GM21528 (cell line): ENCODE measurements around the gene C2orf72.
A peak's percentile ranks its signal among the peaks of the same experiment; 100 is the strongest.

ENCODE experiments used
- ATAC-seq: cut with Tn5 transposase; IDR thresholded peaks from one replicate; pipeline ENCODE4 v1.9.1; 2021; ENCODE audit warnings: mild to moderate bottlenecking, moderate library complexity; ENCODE audit not compliant: unreplicated experiment, low FRiP score

The C2orf72 gene

DNA sequence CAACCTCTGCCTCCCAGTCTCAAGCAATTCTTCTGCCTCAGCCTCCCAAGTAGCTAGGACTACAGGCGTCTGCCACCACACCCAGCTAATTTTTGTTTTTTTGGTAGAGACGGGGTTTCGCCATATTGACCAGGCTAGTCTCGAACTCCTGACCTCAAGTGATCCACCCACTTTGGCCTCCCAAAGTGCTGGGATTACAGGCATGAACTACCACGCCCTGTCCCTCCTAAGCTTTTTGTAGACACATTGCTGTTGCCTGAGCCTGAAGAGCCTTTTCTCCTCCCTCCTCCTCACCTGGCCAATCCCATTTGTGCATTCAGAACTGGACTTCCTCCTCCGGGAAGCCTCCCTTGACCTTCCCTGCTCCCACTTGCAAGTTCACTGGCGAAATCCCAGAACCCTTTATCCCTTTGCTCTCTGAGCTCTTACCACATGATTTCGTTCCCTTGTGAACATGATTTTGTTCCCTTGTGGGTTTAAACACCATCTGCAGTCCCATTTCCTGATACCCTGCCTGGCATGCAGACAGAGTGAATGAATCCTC is 2.6 kb downstream of the C2orf72 start:
- no peak for ATAC-seq

DNA sequence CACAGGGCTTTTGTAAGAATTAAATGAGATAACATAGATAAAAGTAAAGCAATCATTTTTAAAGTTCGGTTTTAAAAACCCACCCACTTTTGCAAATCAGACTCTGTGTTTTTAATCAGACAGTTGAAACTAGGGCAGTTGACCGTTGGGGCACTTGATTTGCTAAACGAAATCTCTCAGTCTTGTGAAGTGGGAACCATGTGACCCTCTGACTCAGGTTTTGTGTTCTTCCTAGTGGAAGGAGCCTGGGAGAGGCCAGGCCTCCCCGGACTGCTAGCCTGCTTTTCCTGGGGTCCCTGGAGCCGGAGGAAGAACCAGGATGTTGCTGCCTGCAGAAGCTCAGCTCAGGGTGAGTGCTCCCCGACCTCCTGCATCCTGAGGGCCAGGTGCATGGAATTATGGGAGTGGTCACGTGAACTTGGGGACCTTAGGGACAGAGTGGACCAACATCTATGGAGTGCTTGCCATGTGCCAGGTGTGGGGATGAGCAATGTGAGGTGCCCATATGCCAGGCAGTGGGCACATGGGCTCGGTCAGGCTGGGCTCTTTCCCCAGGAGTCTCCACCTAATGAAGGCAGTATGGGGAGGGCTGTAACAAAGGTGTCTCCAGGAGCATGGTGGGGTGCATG is 3.9 kb downstream of the C2orf72 start:
- ATAC-seq = no peak

DNA sequence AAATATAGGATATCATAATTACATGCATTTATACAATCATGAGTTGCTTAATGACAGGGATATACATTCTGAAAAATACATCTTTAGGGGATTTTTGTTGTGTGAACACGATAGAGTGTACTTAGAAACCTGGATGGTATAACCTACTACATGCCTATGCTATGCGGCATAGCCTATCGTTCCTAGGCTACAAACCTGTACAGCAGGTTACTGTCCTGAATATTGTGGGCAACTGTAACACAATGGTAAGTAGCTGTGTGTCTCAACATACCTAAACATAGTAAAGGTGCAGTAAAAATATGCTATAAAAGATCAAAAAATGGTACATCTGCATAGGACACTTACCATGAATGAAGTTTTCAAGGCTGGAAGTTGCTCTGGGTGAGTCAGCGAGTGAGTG is 6.5 kb downstream of the C2orf72 start:
- no peak for ATAC-seq

DNA sequence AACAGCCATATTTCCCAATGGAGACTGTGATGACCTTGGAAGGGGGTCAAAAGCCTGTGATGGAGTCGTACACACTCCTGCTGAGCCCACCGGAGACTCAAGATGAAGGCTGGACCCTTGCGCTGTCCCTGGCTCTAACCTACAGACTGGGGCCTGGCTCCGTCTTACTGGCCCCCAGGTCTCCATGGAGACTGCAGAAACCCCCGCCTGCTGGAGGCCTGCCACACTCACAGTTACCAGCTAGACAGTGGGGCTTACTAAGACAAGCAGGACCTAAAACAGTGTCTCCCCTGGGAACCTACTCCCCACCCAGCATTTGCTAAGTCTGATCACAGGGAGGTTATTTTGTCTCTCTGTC is 9.6 kb downstream of the C2orf72 start:
- no peak for ATAC-seq

DNA sequence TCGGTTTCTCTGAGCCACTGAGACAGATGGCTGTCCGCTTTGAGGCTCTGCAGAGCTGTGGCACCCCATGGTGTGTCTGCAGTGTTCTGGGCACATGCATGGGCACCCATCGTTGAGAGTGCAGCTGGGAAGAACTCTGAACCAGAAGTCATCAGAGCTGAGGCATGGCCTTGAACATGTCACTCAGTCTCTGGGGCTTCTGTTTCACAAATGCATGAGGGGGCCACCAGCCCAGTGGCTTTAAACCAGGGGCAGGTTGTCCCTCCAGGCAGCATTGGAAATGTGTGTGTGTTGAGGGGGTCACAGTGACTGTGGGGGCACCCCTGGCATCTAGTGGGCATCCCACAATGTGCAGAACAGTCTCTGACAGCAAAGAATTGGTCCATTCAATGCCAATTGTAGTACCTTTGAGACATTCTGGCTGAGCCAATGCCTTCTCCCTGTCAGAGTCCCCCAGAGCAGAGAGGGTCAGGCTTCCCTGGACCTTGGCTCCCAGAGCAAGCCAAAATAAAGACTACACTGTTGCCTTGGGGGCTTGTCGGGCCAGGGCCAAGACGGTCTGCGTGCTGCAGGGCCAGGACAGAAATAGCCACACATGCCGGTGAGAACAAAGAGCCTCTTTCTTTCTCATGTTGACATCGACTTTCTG is 10.1 kb downstream of the C2orf72 start:
- ATAC-seq = no peak

DNA sequence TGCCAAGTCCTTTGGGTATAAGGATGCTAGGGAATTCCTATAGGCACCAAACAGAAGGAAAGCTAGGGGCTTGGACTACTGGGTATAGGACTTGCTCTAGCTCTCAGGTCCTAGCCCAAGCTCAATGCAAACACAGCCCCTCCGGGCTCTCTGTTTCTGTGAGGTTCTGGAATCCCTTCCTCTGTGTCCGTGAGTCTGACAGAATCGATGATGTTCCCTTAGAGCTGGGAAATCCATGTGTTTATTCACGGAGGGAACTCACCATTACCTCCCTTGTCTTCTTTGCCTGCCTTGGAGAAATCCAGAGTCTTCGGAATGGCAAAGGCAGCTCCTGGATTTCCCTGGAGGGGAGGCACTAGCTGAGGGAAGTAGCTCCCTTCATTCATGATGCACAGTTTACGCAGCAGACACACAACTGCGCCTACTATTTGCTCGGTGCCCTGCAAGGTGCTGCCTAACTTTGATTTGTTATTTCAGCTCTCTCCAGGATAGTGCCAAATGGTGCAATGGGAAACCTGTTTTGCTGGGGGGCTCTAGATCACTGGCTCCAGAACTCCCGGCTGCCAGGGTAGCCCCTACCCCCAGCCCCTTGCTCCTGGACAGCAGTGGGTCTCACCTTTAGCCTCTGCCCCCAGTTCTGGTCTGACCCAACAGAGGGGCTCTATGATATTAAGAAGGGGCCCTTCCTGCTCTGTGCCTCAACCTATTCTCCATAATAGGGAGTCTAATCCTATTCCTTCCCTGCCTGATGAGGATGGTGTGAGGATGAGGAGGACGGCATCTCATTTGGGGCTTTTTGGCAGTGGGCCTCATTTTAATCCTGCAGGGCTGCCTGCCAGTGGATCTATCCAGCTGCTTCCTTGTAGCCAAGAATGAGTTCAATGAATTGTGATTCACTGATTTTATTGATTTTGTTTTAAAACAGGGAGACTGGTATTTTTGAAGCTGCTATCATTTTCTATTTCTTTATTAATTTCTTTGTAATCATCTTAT is 10.9 kb downstream of the C2orf72 start:
- ATAC-seq = no peak

DNA sequence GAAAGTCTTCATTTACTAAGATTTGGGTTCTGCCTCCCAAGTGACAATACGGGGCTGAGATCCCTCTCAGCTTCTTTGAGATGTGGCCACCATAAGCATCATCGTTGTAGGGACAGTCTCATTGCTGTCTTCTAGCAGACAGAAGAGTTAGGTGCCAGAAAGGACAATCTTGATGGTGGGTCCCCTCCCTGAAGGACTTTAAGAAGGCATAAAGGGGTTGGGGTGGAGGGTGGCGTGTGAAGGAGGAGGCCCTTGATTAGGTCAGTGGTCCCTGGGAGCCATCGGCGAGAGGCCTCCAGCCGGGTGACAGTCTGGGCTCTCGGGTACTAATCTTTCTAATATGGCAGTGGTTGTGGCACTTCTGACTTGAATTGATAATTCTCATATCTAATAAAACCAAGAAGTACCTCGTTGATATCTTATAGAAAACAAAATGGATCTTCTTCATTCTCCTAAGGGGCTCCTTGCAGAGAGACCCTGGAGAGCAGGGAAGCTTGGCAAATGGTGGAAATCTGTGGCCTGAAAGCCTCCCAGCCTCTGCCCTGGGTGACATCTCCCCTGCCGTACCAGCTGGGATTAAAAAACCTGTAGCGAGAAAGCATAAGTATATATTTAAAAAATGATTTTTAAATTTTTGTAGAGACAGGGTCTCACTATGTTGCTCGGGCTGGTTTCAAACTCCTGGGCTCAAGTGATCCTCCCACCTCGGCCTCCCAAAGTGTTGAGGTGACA is 12.1 kb downstream of the C2orf72 start:
- ATAC-seq = no peak

DNA sequence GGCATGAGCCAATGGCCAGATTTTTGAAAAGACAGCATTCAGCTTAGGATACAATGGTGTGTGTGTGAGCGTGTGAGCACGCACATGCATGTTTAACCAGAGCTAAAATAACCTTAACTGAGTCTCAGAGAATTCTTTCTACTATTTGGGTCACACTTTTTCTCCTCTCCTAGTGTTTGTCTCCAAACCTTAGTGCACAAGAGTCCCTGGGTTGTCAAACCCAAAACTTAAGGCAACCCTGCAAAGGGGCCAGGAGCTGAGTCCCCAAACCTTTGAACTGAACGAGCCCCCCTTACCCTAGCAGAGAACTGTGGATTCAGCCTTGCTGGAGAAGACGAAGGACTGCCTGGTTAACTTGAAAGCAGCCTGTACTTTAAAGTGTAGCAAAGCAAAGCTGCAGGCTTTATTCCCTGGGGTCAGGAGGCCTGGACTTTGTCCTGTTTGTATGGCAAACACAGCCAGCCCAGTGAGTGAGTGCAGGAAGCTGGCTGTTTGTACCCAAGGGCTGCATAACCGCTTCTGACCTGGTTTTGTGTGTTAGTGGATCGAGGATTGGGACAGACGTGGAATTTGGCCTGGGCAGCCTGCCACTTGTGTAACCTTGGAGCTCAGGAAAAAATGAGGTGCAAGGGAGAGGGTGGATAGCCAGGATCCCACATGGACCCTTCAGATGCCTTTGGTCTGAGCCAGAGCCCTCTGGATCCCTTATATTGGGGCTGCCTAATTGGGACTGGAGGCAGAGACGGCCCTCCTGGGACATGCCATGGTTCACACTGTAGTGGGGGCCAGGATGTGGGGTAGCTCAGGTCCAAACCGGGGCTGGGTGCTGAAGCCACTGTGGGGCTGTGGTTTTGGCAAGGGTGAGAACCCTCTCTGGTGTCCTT is 12.9 kb downstream of the C2orf72 start:
- no peak for ATAC-seq

DNA sequence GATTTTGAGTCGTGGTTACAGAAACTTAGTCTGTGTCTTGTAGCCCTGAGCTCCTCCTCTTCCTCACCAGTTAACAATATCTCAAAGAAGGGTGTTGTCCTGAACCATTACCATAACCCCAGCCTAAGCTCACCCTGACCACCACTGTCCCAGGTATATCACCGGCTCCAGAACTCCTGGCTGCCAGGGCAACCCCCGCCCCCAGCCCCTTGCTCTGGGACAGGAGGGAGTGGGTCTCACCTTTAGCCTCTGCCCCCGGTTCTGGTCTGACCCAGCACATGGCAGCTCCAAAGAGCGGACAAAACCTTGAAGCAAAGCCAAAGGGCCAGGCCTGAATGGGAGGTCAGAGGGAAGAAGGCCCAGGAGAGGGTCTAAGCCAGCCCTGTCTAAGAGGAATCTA is 13.8 kb downstream of the C2orf72 start:
- ATAC-seq = no peak

DNA sequence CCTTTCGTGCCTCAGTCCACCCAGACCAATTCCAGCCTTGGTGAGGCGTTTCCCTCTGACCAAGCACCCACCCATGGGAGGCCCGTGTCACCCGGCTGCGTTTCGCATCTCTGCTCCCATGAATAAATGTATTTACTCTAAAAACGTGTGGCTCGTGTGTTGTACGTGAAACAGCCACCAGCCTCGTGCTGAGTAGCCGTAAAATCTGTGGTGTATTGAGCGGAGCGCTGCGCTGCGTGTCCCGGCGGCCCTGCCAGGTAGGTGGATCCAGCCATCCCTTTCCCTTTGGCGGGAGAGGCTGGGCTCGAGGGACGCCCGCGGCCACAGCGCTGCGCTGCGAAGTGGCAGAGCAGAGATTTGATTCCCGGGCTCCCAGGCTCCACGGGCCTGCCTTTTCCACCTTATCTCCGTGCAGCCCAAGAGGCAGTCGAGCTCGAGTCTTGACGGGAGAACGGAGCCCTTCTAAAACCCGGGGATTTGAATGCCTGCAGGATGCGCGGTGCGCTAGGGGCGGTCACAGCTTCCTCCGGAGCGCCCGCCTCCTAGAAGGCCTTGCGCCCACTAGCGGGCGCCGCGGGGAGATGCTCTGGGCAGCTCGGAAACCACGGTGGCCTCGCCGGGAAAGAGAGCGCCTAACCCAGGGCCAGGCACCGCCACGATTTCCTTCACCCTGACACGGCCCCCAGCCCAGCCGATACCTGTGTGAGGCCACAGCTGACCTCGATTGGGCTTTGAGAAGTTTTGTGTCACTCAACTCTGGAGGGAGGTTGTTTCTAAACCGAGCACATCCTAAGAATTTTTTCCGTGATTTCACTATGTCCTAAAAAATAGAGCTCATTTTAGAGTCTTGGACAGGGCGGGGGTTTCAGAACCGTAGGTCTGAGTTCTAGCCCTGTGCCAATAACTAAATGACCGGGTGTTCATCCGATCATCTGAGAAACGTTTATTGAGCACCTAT is 15.4 kb downstream of the C2orf72 start:
- peak; percentile 56 for ATAC-seq

DNA sequence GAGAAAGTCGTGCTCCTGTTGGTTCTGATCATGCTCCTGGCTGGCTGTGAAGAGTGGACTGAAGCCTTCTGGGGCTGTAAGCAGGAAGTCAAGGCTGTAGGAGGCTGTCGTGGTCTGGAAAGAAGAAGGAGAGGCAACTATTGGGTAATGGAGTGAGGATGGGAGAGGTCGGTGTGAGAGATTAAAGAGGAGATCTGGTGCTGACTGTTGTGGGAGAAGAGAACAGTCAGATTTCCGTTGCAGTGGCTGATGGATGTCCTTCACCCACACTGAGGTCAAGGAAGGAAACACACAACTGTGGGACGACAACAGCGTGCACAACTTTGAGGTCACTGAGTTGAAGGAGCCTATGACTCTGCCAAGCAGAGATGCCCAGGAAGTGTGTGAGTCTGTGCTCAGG is 16.5 kb downstream of the C2orf72 start:
- ATAC-seq = no peak

DNA sequence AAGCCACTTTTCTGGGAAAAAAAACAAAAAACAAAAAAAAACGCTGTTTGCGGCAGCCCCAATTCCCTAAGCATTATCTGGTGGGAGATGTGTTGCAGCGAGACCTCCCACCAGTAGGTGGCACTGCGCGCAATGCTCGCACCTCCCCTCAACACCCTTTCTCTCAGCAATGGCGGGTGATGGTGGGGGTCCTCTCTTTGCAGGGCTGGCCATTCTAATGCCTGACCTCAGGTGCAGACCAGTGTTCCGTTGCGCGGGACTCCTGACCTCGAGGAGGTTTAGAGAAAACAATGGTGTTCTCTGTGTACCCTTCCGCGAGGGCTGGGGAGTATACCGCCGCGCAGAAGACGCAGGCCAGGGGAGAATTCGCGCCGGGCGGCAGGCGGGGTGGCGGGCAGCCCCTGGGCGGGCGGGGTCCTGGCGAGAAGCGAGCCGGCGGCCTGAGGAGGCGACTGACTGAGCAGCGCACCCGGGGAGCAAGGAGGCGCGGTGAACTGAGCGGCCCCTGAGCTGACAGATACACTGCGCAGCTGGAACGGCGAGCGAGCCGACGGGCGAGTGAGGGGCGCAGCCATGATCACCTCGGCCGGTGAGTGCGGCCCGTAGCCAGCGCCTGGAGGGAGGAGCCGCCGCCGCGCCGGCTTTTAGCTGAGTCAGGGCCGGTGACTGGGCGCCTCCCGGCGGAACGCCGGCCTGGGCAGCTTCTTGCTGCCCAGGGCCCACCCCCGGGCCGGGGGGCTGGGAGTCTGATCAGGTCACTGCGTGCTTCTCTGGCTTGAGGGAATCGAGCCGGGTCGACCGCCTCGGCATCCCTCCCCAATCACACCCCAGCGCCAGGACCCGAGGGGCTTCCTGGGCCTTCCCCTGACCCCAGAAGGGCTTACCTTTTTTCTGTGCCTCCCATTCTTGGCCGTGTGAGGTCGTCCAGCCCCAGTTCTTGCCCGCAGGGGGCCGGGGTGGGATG is 19.4 kb downstream of the C2orf72 start, which contains the start of gene PSMD1:
PSMD1 (plus strand) TSS at position 415 of the 964 bp plus-strand sequence; CDS start at position 574, 159 bp downstream.
- ATAC-seq = peak; percentile 74

DNA sequence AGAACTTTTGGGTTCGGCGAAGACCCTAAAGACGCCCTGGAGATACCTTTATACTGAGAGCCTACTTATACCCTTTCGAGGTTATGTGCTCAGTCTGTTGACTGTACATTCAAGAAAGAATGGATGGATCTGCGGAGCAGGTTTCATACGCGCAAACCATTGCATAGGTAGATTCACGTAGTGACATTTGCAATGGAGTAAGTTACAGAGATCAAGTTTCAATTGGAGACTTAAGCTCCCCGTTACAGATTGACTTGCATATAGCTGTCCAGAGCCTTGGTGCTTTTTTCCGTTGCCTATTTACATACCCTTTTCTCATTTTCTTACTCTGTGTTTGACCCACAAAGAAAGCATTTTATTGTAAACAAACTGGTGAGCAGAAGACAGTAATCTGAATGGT is 20.3 kb downstream of the C2orf72 start:
- no peak for ATAC-seq

DNA sequence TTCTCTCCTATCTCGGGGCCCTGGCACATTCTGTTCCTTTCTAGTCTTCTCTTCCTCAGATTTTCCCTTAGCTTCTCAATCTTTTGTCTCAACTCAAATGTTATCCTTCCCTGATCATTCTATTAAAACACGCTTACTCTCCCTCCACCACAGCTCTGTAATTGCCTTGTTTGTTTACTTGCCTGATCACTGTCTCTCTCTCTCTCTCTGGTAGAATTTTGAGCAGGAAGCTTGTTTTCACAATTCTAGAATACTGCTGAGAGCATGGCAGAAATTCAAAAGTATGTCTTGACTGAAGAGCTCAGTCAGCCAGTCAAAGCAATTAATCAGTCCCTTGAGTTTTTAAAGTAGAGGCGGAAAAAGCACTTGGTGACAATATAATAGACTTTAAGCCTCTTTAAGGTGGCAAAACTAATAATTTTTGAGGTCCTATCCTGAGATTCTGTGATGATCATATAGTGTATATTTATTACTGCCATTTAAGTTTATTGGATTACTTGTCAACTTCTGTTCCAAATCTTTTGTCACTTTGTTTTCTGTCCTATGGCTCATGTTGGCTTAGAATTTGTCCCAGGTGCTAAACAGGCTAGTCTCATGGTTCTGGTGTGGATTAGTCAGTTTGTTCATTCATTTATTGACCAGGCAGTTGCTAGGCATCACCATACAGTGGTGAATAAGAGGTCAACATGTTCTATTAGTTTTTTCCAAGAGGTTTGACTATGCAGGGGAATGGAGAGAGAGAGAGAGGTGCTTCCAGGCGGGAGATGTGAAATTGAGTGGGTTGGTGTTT is 21.6 kb downstream of the C2orf72 start:
- ATAC-seq = no peak

DNA sequence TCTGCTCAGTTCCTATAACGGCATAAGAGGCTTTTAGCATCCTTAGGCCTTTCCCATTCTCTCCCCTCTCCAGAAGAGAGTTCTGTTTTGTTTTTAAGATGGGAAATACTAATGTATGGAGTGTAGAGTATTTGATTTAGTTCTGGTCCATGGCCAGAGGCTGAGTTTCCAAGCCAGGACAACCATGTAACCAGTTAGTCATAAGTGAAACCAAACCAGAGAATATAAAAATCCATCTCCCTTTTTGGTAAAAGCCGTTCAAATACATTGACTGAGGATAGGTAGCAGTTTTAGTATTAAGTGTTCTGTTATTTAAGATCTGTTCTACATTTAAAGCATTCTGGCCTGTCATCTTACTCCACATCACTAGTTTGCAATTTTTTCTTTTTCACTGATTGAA is 22.4 kb downstream of the C2orf72 start:
- no peak for ATAC-seq

DNA sequence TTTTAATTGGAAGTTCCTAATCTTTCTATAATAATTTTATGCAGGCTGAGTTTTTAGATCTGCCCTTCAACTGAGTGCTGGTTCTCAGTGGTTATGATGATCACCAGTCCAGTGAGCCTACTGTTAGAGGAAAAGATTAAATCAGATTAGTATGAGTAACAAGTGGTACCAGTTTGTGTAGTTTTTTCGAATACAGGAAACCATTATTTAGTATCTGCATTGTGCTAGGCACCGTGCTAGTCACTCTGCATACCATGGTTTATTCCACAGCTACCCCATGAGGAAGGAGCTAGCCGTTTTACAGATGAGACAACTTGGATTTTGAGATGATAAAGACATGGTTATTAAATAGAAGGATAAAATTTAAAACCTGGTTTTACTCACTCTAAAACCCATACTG is 25.5 kb downstream of the C2orf72 start:
- no peak for ATAC-seq
